SK-N-SH (cell line): ENCODE data around the gene MACROD2. TPM values are rescaled to one million over a fixed set of nuclear protein-coding genes. Genes with fewer than 3 reads are reported as not detected.

ENCODE experiments used
- CTCF ChIA-PET: fragments of 300-600, 350-600 bp; formaldehyde crosslinking; extraction: SDS; loops from one replicate; lab custom pipeline; 2021; lab: Yijun Ruan, JAX
- POLR2A ChIA-PET: fragments of 350-600 bp; sonication (Branson Sonifier 250); formaldehyde crosslinking; extraction: SDS; loops from one replicate; lab custom pipeline; 2020; ENCODE audit warnings: antibody characterized with exemption, inconsistent platforms; lab: Yijun Ruan, JAX
- DNase-seq: peaks from one replicate; pipeline ENCODE4 v3.0.0; 2012
- H2AFZ ChIP-seq: fragments of 200-600 bp; sonication (generic); 2 replicates; pipeline ENCODE4 v1.8.1; 2016; ENCODE audit warnings: antibody characterized with exemption, mild to moderate bottlenecking, low read depth
- H3F3A ChIP-seq: fragments of 200-600 bp; sonication (generic); replicated peaks from 2 replicates; pipeline ENCODE3; 2016; ENCODE audit warnings: antibody characterized with exemption, mild to moderate bottlenecking; ENCODE audit not compliant: insufficient read depth
- H3K27ac ChIP-seq, 2 experiments: fragments of 200-500 bp in 1 of 2; fragments of 200-600 bp in 1 of 2; sonication (Bioruptor generic) in 1 of 2; sonication (generic), shearing (Covaris generic) in 1 of 2; 2 replicates each; pipeline versions ENCODE4 v1.5.1 to v1.6.1; 2014 to 2016; ENCODE audit warnings: low read depth in 2 of 2, inconsistent platforms in 1 of 2, low read length in 1 of 2, mild to moderate bottlenecking in 1 of 2, mixed read lengths in 1 of 2
- H3K27me3 ChIP-seq: fragments of 200-600 bp; sonication (generic), shearing (Covaris generic); 2 replicates; pipeline ENCODE4 v1.6.1; 2016; ENCODE audit warnings: mixed run types; ENCODE audit not compliant: insufficient read depth
- H3K36me3 ChIP-seq, 2 experiments: fragments of 200-500 bp in 1 of 2; fragments of 200-600 bp in 1 of 2; sonication (Bioruptor generic) in 1 of 2; sonication (generic) in 1 of 2; replicated peaks in 1 of 2; 2 replicates each; pipeline versions ENCODE3 to v1.5.1; 2014 to 2016; ENCODE audit warnings: low read length in 1 of 2, mild to moderate bottlenecking in 1 of 2; ENCODE audit not compliant: insufficient read depth in 2 of 2, control insufficient read depth in 1 of 2
- H3K4me1 ChIP-seq, 2 experiments: fragments of 200-500 bp in 1 of 2; fragments of 200-600 bp in 1 of 2; sonication (Bioruptor generic) in 1 of 2; sonication (generic), shearing (Covaris generic) in 1 of 2; 2 replicates each; pipeline versions ENCODE4 v1.5.1 to v1.6.1; 2014 to 2016; ENCODE audit warnings: low read depth in 1 of 2, low read length in 1 of 2, mixed run types in 1 of 2; ENCODE audit not compliant: insufficient read depth in 2 of 2, control insufficient read depth in 1 of 2
- H3K4me2 ChIP-seq: fragments of 200-600 bp; sonication (generic), shearing (Covaris generic); 2 replicates; pipeline ENCODE4 v1.6.1; 2017; ENCODE audit warnings: mixed run types
- H3K4me3 ChIP-seq, 2 experiments: fragments of 200-500 bp in 1 of 2; fragments of 200-600 bp in 1 of 2; sonication (Bioruptor generic) in 1 of 2; sonication (generic), shearing (Covaris generic) in 1 of 2; 2 replicates each; pipeline versions ENCODE4 v1.5.1 to v1.8.1; 2014 to 2016; ENCODE audit warnings: low read depth in 2 of 2, inconsistent platforms in 1 of 2, low read length in 1 of 2, mild to moderate bottlenecking in 1 of 2, mixed read lengths in 1 of 2, moderate library complexity in 1 of 2
- H3K79me2 ChIP-seq: fragments of 200-600 bp; sonication (generic); 2 replicates; pipeline ENCODE4 v1.8.1; 2017; ENCODE audit warnings: mild to moderate bottlenecking; ENCODE audit not compliant: insufficient read depth
- H3K9ac ChIP-seq: fragments of 200-600 bp; sonication (generic); 2 replicates; pipeline ENCODE4 v1.6.1; 2017; ENCODE audit warnings: mixed run types
- H3K9me2 ChIP-seq: fragments of 200-600 bp; sonication (generic); 2 replicates; pipeline ENCODE4 v1.6.1; 2017; ENCODE audit warnings: mixed run types
- H3K9me3 ChIP-seq: fragments of 200-600 bp; sonication (generic); 2 replicates; pipeline ENCODE4 v1.6.1; 2017; ENCODE audit warnings: mixed run types, mild to moderate bottlenecking, moderate library complexity
- H4K20me1 ChIP-seq: fragments of 200-600 bp; sonication (generic); 2 replicates; pipeline ENCODE4 v1.6.1; 2017; ENCODE audit warnings: mild to moderate bottlenecking, mixed run types; ENCODE audit not compliant: insufficient read depth
- CHD2 ChIP-seq: fragments of 150-350 bp; IDR thresholded peaks from 2 replicates; pipeline ENCODE4 v1.6.1; 2018; ENCODE audit warnings: low read length; ENCODE audit not compliant: partially characterized antibody
- CTCF ChIP-seq: fragments of 200-600 bp; sonication (generic); IDR thresholded peaks from 2 replicates; pipeline ENCODE4 v1.6.1; 2017; ENCODE audit warnings: antibody characterized with exemption, mild to moderate bottlenecking, moderate library complexity
- ELF1 ChIP-seq: IDR thresholded peaks from 2 replicates; pipeline ENCODE4 v1.4.0; 2012
- FOSL2 ChIP-seq: IDR thresholded peaks from 2 replicates; pipeline ENCODE4 v1.4.0; 2012; ENCODE audit warnings: low read depth, mild to moderate bottlenecking, moderate library complexity, borderline replicate concordance
- GABPA ChIP-seq: IDR thresholded peaks from 2 replicates; pipeline ENCODE4 v1.4.0; 2012; ENCODE audit warnings: low read depth, mild to moderate bottlenecking
- JUND ChIP-seq: IDR thresholded peaks from 2 replicates; pipeline ENCODE4 v1.4.0; 2012
- MAX ChIP-seq: IDR thresholded peaks from 2 replicates; pipeline ENCODE4 v1.4.0; 2012; ENCODE audit warnings: low read depth
- MEF2A ChIP-seq: IDR thresholded peaks from 2 replicates; pipeline ENCODE4 v1.4.0; 2012; ENCODE audit warnings: low read depth, borderline replicate concordance
- MXI1 ChIP-seq: IDR thresholded peaks from 2 replicates; pipeline ENCODE4 v1.6.1; 2012; ENCODE audit warnings: mild to moderate bottlenecking, low read depth, low read length, improper control_type of control experiment
- NFIC ChIP-seq: IDR thresholded peaks from 2 replicates; pipeline ENCODE4 v1.4.0; 2012; ENCODE audit warnings: borderline replicate concordance
- NRF1 ChIP-seq: IDR thresholded peaks from 2 replicates; pipeline ENCODE4 v1.6.1; 2012; ENCODE audit warnings: low read depth, mild to moderate bottlenecking, low read length
- PBX3 ChIP-seq: IDR thresholded peaks from 2 replicates; pipeline ENCODE4; 2012
- RCOR1 ChIP-seq: fragments of 150-350 bp; IDR thresholded peaks from 2 replicates; pipeline ENCODE4 v1.6.1; 2017; ENCODE audit warnings: antibody characterized with exemption, low read length
- REST ChIP-seq: IDR thresholded peaks from 2 replicates; pipeline ENCODE4 v1.6.1; 2012; ENCODE audit warnings: mild to moderate bottlenecking, low read depth, low read length, moderate library complexity
- SIN3A ChIP-seq: IDR thresholded peaks from 2 replicates; pipeline ENCODE4 v1.6.1; 2012; ENCODE audit warnings: low read depth, mild to moderate bottlenecking, low read length, moderate library complexity, borderline replicate concordance
- SMC3 ChIP-seq: IDR thresholded peaks from 2 replicates; pipeline ENCODE4 v1.6.1; 2012; ENCODE audit warnings: low read depth, low read length, improper control_type of control experiment
- TAF1 ChIP-seq: IDR thresholded peaks from 2 replicates; pipeline ENCODE4 v1.6.1; 2012; ENCODE audit warnings: low read depth, mild to moderate bottlenecking, low read length, moderate library complexity, borderline replicate concordance
- WGBS: methylation state at CpG from one replicate; pipeline ENCODE4 v1.1.6; 2017; ENCODE audit warnings: low lambda C conversion rate; 5-methylcytosine and 5-hydroxymethylcytosine counted together
- polyA plus RNA-seq, 3 experiments: library from polyadenylated mRNA; depleted of rRNA; stranded (reverse); fragments of >200 nt; gene quantifications; 2 replicates each; pipeline ENCODE4 v1.2.3, GENCODE V29; 2012
- TF ChIP-seq, protein P1 (sequence below): IDR thresholded peaks from 2 replicates; pipeline ENCODE4 v1.4.0; 2012; ENCODE audit warnings: low read depth, borderline replicate concordance

Gene MACROD2
- polyA plus RNA-seq, 1 of the 3 experiments (the other 2 are of a cell fraction): 0.33 TPM

GRCh38 chr20:15081261-15081660, 1085.9 kb downstream of the MACROD2 start:
- Histone ChIP-seq H3K36me3 (no peaks in the 10 kb centered on the region), H3K4me2 (no peak overlapping the region), H3K79me2 (no peaks in the 10 kb centered on the region), H3K27ac (no peak overlapping the region), H2AFZ (no peak overlapping the region), H4K20me1 (no peaks in the 10 kb centered on the region), H3K9me3 (no peaks in the 10 kb centered on the region), H3K9me2 (no peaks in the 10 kb centered on the region), H3K27me3 (no peaks in the 10 kb centered on the region), H3K4me3 (no peak overlapping the region), H3K9ac (no peak overlapping the region), H3K4me1 (no peaks in the 10 kb centered on the region; a peak in 2 of 4 replicates), H3F3A (no peaks in the 10 kb centered on the region)
- 72% methylated on average over 1 of the region's 1 CpG for WGBS
- POLR2A ChIA-PET: no interaction called here
- CTCF ChIA-PET: interaction anchor here (0.6 kb wide), 1 partner anchor 682 kb away, joined by 3 read pairs; no protein-coding TSS in a partner anchor
- no peak for DNase-seq
- TF ChIP-seq SIN3A (no peak), CHD2 (no peak), PBX3 (no peak), FOSL2 (no peak), MXI1 (no peak), MAX (no peak), GABPA (no peak), CTCF (no peak), NRF1 (no peak), MEF2A (no peak), JUND (no peak), SMC3 (no peak)

- Histone ChIP-seq H3K9ac (no peak overlapping the region), H3F3A (no peaks in the 10 kb centered on the region), H3K4me1 (no peaks in the 10 kb centered on the region), H3K79me2 (no peaks in the 10 kb centered on the region), H3K4me2 (no peak overlapping the region), H2AFZ (no peak overlapping the region), H4K20me1 (no peaks in the 10 kb centered on the region), H3K4me3 (no peak overlapping the region), H3K36me3 (no peaks in the 10 kb centered on the region), H3K9me2 (no peaks in the 10 kb centered on the region), H3K27me3 (no peaks in the 10 kb centered on the region), H3K9me3 (no peaks in the 10 kb centered on the region), H3K27ac (no peak overlapping the region)
- DNase-seq: no peak
- WGBS: 87% methylated on average over 4 of the region's 4 CpGs
- ChIA-PET POLR2A (interaction anchor here (0.7 kb wide), 1 partner anchor 506 kb away, joined by 5 read pairs; no protein-coding TSS in a partner anchor), CTCF (no interaction called here)
- TF ChIP-seq REST: no peak
- TF ChIP-seq NFIC: no peak
- no peak for TF ChIP-seq RCOR1
- TF ChIP-seq GABPA: no peak
- no peak for TF ChIP-seq PBX3
- no peak for TF ChIP-seq ELF1
- no peak for TF ChIP-seq TAF1
- TF ChIP-seq, protein P1, sequence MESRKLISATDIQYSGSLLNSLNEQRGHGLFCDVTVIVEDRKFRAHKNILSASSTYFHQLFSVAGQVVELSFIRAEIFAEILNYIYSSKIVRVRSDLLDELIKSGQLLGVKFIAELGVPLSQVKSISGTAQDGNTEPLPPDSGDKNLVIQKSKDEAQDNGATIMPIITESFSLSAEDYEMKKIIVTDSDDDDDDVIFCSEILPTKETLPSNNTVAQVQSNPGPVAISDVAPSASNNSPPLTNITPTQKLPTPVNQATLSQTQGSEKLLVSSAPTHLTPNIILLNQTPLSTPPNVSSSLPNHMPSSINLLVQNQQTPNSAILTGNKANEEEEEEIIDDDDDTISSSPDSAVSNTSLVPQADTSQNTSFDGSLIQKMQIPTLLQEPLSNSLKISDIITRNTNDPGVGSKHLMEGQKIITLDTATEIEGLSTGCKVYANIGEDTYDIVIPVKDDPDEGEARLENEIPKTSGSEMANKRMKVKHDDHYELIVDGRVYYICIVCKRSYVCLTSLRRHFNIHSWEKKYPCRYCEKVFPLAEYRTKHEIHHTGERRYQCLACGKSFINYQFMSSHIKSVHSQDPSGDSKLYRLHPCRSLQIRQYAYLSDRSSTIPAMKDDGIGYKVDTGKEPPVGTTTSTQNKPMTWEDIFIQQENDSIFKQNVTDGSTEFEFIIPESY: no peak
Measured at GRCh38 chr20:15091421-15092037, 1096.2 kb downstream of the MACROD2 start.
